Transverse colon (tissue), 4 donors: ENCODE measurements around the gene HDAC9. TPM values are rescaled to one million over a fixed set of nuclear protein-coding genes. Genes with fewer than 3 reads are reported as not detected.

Experiments
- DNase-seq: peaks from one replicate; pipeline ENCODE4 v3.0.0-alpha.2; 2019
- H3K27ac ChIP-seq, 4 donors: fragments of 200-600 bp; sonication (generic); 2 replicates each; pipeline ENCODE4 v1.5.1; 2016 to 2018; ENCODE audit warnings: inconsistent platforms in 4 of 4
- H3K27me3 ChIP-seq: fragments of 200-600 bp; sonication (generic); 2 replicates; pipeline ENCODE4 v1.5.1; 2017; ENCODE audit warnings: inconsistent platforms
- H3K36me3 ChIP-seq, 4 donors: fragments of 200-600 bp; sonication (generic); 2 replicates each; pipeline ENCODE4 v1.5.1; 2017 to 2019; ENCODE audit warnings: inconsistent platforms in 4 of 4
- H3K4me1 ChIP-seq, 4 donors: fragments of 200-600 bp; sonication (generic); 2 replicates each; pipeline ENCODE4 v1.5.1; 2017 to 2020; ENCODE audit warnings: inconsistent platforms in 4 of 4
- H3K4me3 ChIP-seq, 4 donors: fragments of 200-600 bp; sonication (generic); 1 replicate in 1 of 4; 2 replicates in 3 of 4; pipeline versions ENCODE4 v1.5.1 to v1.6.1; 2017 to 2019; ENCODE audit warnings: inconsistent platforms in 4 of 4
- H3K9me3 ChIP-seq, 2 donors: fragments of 200-600 bp; sonication (generic); 2 replicates each; pipeline ENCODE4 v1.5.1; 2017 to 2019; ENCODE audit warnings: inconsistent platforms in 2 of 2
- CTCF ChIP-seq, 5 experiments: fragments of 200-600 bp in 3 of 5; fragments of 450-650 bp in 2 of 5; sonication (generic) in 3 of 5; IDR thresholded peaks; 1 replicate in 2 of 5; 2 replicates in 3 of 5; pipeline ENCODE4 v1.5.1; 2016 to 2017; ENCODE audit warnings: antibody characterized with exemption in 5 of 5, inconsistent platforms in 3 of 5, mild to moderate bottlenecking in 2 of 5, moderate library complexity in 1 of 5
- EP300 ChIP-seq: sonication (generic); formaldehyde crosslinking; IDR thresholded peaks from one replicate; pipeline ENCODE4 v1.6.1; 2017; ENCODE audit warnings: antibody characterized with exemption, low read depth
- POLR2A ChIP-seq: fragments of 450-650 bp; IDR thresholded peaks from one replicate; pipeline ENCODE4 v1.6.1; 2016; ENCODE audit warnings: antibody characterized with exemption, mild to moderate bottlenecking, moderate library complexity
- POLR2AphosphoS5 ChIP-seq, 3 donors: sonication (generic); formaldehyde crosslinking; IDR thresholded peaks; one replicate each; pipeline ENCODE4 v1.6.1; 2016; ENCODE audit warnings: antibody characterized with exemption in 3 of 3
- WGBS, 2 donors: methylation state at CpG; one replicate each; pipeline ENCODE4 v1.1.5; 2018; ENCODE audit warnings: low coverage in 1 of 2; 5-methylcytosine and 5-hydroxymethylcytosine counted together
- in situ Hi-C, 4 donors: fragments of 200-750 bp; cut with MboI; loops; one replicate each; pipeline versions ENCODE4 v1.15.0 to v1.15.1; 2017; ENCODE audit warnings: low sequenced_read_pairs in 3 of 4, low pct_ligation_motif_present in 1 of 4, low pct_unique_long_range_greater_than_20kb in 1 of 4
- intact Hi-C: fragments of 100-400 bp; cut with DNase I; formaldehyde crosslinking; loops from one replicate; pipeline ENCODE4 v1.15.1; 2023; ENCODE audit warnings: low total_unique reads
- total RNA-seq, 4 donors: library from RNA; depleted of rRNA; stranded (reverse); fragments of >200 nt; gene quantifications; one replicate each; pipeline ENCODE4 v1.1.0, GENCODE V29; 2016

Gene HDAC9
- total RNA-seq, 4 donors from 2014 or later, result 6.0 to 47.5 (median 33.7) TPM

- in situ Hi-C loops (no loop called here), intact Hi-C loops (no loop called here)
- DNase-seq, result no peak
- H3K27ac ChIP-seq, result no peak overlapping the region
- no peak overlapping the region for H3K4me3 ChIP-seq
- WGBS, 2 donors, result 54 to 74% methylated on average over 5 to 6 of the region's 6 CpGs
- H3K9me3 ChIP-seq, result no peaks in the 10 kb centered on the region
- H3K4me1 ChIP-seq, result no peaks in the 10 kb centered on the region
- H3K36me3 ChIP-seq, result no peaks in the 10 kb centered on the region
- no peak for TF ChIP-seq EP300
- TF ChIP-seq CTCF (IDR thresholded peaks at IDR 0.05), result no peak
- no peak for TF ChIP-seq POLR2A
- H3K27me3 ChIP-seq, result no peaks in the 10 kb centered on the region
Observed at GRCh38 chr7:18457832-18458231, 37.7 kb upstream of the HDAC9 start.

- no peaks in the 10 kb centered on the region for H3K36me3 ChIP-seq
- WGBS, 2 donors, result 57 to 82% methylated on average over 3 to 5 of the region's 5 CpGs
Observed at GRCh38 chr7:18458830-18459229, 36.7 kb upstream of the HDAC9 start.

GRCh38 chr7:18459484-18460245 lies 35.9 kb upstream of the HDAC9 start:
- Histone ChIP-seq H3K27ac (no peak overlapping the region), H3K4me3 (no peak overlapping the region), H3K27me3 (no peaks in the 10 kb centered on the region), H3K9me3 (no peaks in the 10 kb centered on the region), H3K36me3 (no peaks in the 10 kb centered on the region), H3K4me1 (no peaks in the 10 kb centered on the region)
- TF ChIP-seq EP300 (no peak), POLR2AphosphoS5 (IDR thresholded peaks at IDR 0.05) (no peak), CTCF (IDR thresholded peaks at IDR 0.05) (no peak), POLR2A (no peak)
- 66 to 82% methylated on average over 3 to 5 of the region's 5 CpGs for WGBS, 2 donors
- in situ Hi-C loops (no loop called here), intact Hi-C loops (no loop called here)
- DNase-seq, result no peak

More at GRCh38 chr7:18458830-18459229, 36.7 kb upstream of the HDAC9 start:
- DNase-seq, result no peak
- no peaks in the 10 kb centered on the region for H3K9me3 ChIP-seq
- in situ Hi-C loops (no loop called here), intact Hi-C loops (no loop called here)
- H3K4me3 ChIP-seq, result no peak overlapping the region
- no peaks in the 10 kb centered on the region for H3K4me1 ChIP-seq
- no peaks in the 10 kb centered on the region for H3K27me3 ChIP-seq
- no peak for TF ChIP-seq POLR2AphosphoS5 (IDR thresholded peaks at IDR 0.05)
- TF ChIP-seq EP300, result no peak
- TF ChIP-seq CTCF (IDR thresholded peaks at IDR 0.05), result no peak
- TF ChIP-seq POLR2A, result no peak
- no peak overlapping the region for H3K27ac ChIP-seq

GRCh38 chr7:18461785-18462467 lies 33.6 kb upstream of the HDAC9 start:
- in situ Hi-C loops (no loop called here), intact Hi-C loops (no loop called here)
- Histone ChIP-seq H3K27me3 (no peaks in the 10 kb centered on the region), H3K9me3 (no peaks in the 10 kb centered on the region), H3K27ac (no peak overlapping the region), H3K4me3 (no peak overlapping the region), H3K36me3 (no peaks in the 10 kb centered on the region), H3K4me1 (no peaks in the 10 kb centered on the region)
- TF ChIP-seq EP300 (no peak), POLR2AphosphoS5 (IDR thresholded peaks at IDR 0.05) (no peak), POLR2A (no peak), CTCF (IDR thresholded peaks at IDR 0.05) (no peak)
- 58 to 68% methylated on average over 3 of the region's 3 CpGs for WGBS, 2 donors
- DNase-seq, result no peak
